Astrocyte (in vitro differentiated cells and primary cell): ENCODE data around the gene DNAH1.

Source experiments
- CTCF ChIP-seq: IDR thresholded peaks from 2 replicates; pipeline ENCODE4 v1.5.1; 2011; ENCODE audit warnings: low read depth, mild to moderate bottlenecking, inconsistent platforms, low read length, moderate library complexity; ENCODE audit not compliant: insufficient read depth
- EZH2 ChIP-seq: IDR thresholded peaks from 2 replicates; pipeline ENCODE4 v1.6.1; 2012; ENCODE audit warnings: mild to moderate bottlenecking, low read length, inconsistent platforms; ENCODE audit not compliant: insufficient read depth

GRCh38 chr3:52403271-52403841 lies 87.2 kb downstream of the DNAH1 start:
- TF ChIP-seq CTCF (no peak), EZH2 (no peak)
